ENCODE results near the gene MCF2L2. TPM values are rescaled to one million over a fixed set of nuclear protein-coding genes. Genes with fewer than 3 reads are reported as not detected.

The MCF2L2 gene
- total RNA-seq, 1 experiment from 2014 or later: 0.23 TPM

DNA sequence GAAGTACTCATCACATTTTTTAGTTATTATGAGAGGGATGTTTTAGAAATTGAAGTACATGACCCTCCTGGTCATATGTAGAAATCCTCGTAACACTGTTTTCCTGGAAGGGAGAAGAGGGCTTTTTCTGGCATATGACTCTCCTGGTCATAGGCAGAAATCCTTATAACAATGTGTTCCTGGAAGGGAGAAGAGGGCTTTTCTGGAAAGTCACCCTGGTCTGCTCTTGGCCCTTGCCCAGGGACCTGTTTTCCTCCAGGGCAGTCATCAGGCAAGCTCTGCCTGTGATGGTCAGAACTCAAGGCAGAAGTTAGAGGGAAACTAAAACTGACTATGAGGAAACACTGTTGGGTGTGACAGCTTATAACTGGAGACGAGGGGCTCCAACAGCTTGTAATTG is 293.6 kb downstream of the MCF2L2 start:
- DNase-seq (ENCODE audit: low read depth): no peak

DNA sequence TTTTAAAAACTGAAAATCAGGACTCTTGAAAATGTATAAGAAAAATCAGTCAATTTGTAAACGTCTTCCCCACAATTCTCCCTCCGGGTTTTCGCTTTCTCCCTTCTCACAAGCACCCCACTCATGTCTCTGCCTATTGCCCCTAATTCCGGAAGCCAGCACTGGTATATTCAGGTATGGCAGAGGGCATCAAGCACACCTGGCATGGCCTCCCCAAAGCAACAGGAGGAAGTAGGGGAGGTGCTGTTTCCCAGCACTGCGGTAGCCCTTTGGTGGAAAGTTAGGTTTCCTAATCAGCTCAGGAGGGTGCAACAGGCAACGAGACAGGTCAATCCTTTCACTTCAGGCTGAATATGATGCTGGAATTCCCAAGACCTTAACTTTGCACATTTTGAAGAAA is 296.0 kb downstream of the MCF2L2 start:
- no peak for DNase-seq (ENCODE audit: low read depth)

DNA sequence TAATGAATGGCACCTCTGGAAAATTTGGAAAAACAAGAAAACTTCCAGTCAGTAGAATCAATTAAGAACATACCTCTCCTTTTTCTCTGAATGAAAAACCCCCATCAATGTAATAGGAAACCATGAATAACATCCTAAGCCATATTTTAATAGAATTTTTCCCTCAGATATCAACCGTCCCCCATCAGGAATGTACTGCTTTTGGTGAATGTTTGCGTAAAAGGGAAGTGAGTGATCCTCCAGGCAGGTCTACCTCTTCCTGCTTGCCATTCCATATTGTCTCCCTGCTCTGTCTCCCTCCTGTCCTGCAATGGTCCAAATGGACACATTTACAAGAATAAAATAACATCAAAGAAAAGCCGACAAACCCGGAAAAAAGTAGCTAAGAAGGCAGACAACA is 296.7 kb downstream of the MCF2L2 start:
- no peak for DNase-seq (ENCODE audit: low read depth)

DNA sequence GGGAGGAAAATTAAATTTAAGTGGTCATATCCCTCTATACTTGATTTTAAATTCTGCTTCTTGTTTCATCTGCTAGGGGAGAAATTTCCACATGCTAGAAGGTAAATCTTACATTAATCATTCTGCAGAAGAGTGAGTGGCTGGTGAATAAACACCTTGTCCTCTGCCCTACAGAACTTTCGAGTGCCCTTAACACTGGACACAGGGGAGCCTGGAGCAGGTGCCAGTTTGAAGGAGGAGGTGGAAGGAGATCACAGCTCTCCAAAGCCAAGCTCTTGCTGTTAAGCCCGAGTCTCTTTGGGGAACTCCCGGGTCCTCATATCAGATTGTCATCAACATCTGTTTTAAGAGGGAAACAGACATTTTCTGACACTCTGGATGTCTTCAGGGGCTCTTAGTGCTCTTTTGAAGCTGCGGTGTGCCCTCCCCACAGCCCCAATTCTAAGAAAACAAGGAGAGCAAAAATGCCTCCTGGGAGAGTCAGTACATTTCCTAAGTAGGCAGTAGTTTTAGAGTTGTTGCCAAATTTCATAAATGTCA is 297.2 kb downstream of the MCF2L2 start:
- DNase-seq (ENCODE audit: low read depth): no peak

DNA sequence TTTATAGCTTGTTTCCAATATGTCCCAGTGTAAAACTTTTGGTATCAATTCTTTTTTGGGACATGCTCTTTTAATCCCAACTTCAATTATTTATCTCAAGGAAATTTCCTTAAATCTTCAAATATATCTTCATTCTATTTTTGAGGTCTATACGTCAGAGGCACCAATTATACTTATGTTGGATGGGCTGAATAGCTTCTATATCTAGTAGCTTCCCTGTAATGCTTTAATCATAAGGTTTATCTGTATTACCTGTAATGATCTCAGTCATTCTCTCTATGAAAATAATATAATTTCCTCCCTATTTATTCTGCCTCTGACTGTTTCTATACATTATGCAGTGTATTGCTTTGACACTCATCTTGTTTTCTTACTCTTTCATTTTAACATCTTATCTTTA is 299.2 kb downstream of the MCF2L2 start:
- no peak for DNase-seq (ENCODE audit: low read depth)

DNA sequence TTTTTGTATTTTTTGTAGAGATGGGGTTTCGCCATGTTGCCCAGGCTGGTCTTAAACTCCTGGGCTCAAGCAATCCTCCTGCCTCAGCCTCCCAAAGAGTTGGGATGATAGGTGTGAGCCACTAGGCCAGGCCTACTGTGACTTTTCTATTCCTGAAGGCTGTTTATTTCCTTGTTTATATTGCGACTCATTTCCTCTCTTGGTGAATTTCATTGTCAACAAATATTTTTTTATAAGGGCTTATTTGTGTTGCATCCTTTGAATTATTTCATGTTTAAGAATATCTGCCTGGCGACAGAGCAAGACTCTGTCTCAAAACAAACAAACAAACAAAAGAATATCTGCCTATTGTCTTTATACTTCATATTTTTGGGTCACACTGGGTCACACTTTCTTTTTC is 299.7 kb downstream of the MCF2L2 start:
- DNase-seq (ENCODE audit: low read depth): no peak

Other genes starting within 250 kb of the MCF2L2 start
- 42.1 and 52.6 TPM in 2 replicates for gene B3GNT5, start 175.4 kb downstream of the MCF2L2 start, total RNA-seq (2014; rRNA removed)
- not detected in 2 replicates for gene KLHL6, start 127.1 kb upstream of the MCF2L2 start, total RNA-seq (2014; rRNA removed)
- gene KLHL24, start 207.0 kb upstream of the MCF2L2 start, total RNA-seq (2014; rRNA removed): 15.3 and 20.3 TPM in 2 replicates